GM12892 (cell line): Measurements from ENCODE around the gene UNC45A.

Experiments
- POLR2A ChIP-seq: IDR thresholded peaks from 2 replicates; pipeline ENCODE4 v1.6.1; 2011; ENCODE audit warnings: low read depth, low read length, control low read depth
- POLR2AphosphoS5 ChIP-seq: IDR thresholded peaks from 2 replicates; pipeline ENCODE4 v1.6.1; 2011; ENCODE audit warnings: low read depth, low read length, control low read depth
- TAF1 ChIP-seq: IDR thresholded peaks from 2 replicates; pipeline ENCODE4 v1.6.1; 2011; ENCODE audit warnings: low read depth, mild to moderate bottlenecking, control low read depth, low read length, borderline replicate concordance

DNA sequence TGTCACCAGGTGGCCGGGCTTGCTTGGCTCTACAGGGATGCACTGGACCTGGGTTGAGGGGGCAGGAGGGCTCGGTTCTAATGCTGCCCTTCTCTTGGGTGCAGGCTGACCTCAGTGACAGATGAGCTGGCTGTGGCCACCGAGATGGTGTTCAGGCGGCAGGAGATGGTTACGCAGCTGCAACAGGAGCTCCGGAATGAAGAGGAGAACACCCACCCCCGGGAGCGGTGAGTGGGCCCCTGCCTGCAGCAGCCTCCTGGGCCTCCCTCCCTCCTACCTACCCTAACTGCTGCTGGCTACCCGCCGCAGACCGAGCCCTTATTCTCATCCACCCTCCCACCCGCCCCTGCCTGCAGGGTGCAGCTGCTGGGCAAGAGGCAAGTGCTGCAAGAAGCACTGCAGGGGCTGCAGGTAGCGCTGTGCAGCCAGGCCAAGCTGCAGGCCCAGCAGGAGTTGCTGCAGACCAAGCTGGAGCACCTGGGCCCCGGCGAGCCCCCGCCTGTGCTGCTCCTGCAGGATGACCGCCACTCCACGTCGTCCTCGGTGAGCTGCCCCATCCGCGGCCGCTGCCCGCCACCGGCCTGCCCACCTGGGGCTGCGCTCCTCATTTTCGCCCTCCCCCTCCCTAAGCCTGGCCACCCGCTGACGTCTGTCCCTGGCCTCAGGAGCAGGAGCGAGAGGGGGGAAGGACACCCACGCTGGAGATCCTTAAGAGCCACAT, 45.2 kb upstream of the UNC45A start:
- TF ChIP-seq POLR2AphosphoS5, result no peak
- no peak for TF ChIP-seq POLR2A
- TF ChIP-seq TAF1, result no peak
